GM12878 (cell line): ENCODE data around the gene FOSL1. TPM values are rescaled to one million over a fixed set of nuclear protein-coding genes. Genes with fewer than 3 reads are reported as not detected.

ENCODE experiments used
- ATAC-seq: fragments of 200-7000 bp; cut with Tn5 transposase; 3 replicates; pipeline ENCODE4 v1.9.1; 2020; ENCODE audit warnings: mild to moderate bottlenecking, moderate library complexity
- BruUV-seq: library from RNA; stranded (reverse); fragments of 400-500 nt; replicated peaks from 2 replicates; lab custom pipeline; 2021; lab: Mats Ljungman, UMichigan
- CTCF ChIA-PET: fragments of 300-600 bp; sonication (Branson Sonifier 250); formaldehyde crosslinking; extraction: SDS; loops from one replicate; lab custom pipeline; 2021; ENCODE audit warnings: inconsistent platforms; lab: Yijun Ruan, JAX
- POLR2A ChIA-PET: fragments of 350-600 bp; formaldehyde crosslinking; extraction: SDS; loops from one replicate; lab custom pipeline; 2021; ENCODE audit warnings: inconsistent platforms; lab: Charles Lee
- RAD21 ChIA-PET: fragments of 300-600 bp; sonication (Branson Sonifier 250); formaldehyde crosslinking; loops from one replicate; lab custom pipeline; 2023; ENCODE audit warnings: antibody characterized with exemption; ENCODE audit not compliant: unreplicated experiment; lab: Charles Lee
- SMC1A ChIA-PET: fragments of 300-600 bp; sonication (Branson Sonifier 250); formaldehyde crosslinking; loops from one replicate; lab custom pipeline; 2023; ENCODE audit not compliant: unreplicated experiment, uncharacterized antibody; lab: Charles Lee
- DNase-seq: peaks from one replicate; pipeline ENCODE4 v3.0.0-alpha.2; 2011; ENCODE audit warnings: low read depth, low spot score
- FAIRE-seq: peaks from 3 replicates; lab custom pipeline; 2011; peaks lifted over from hg19 to GRCh38; lab: Jason Lieb, UNC
- H2AFZ ChIP-seq: 2 replicates; pipeline ENCODE4 v1.6.0; 2011; ENCODE audit warnings: low read depth, low read length, control low read depth; ENCODE audit not compliant: control insufficient read depth
- H3K27ac ChIP-seq: 2 replicates; pipeline ENCODE4 v1.5.1; 2011; ENCODE audit warnings: control low read depth; ENCODE audit not compliant: control insufficient read depth, insufficient read depth
- H3K27me3 ChIP-seq, 2 experiments: replicated peaks in 1 of 2; 2 replicates each; pipeline versions ENCODE4 v1.6.0 to v1.6.1; 2011; ENCODE audit warnings: low read length in 1 of 2; ENCODE audit not compliant: control insufficient read depth in 2 of 2, insufficient read depth in 2 of 2
- H3K36me3 ChIP-seq, 2 experiments: 2 replicates each; pipeline ENCODE4 v1.5.1; 2011; ENCODE audit warnings: low read length in 1 of 2; ENCODE audit not compliant: control insufficient read depth in 2 of 2, insufficient read depth in 2 of 2
- H3K4me1 ChIP-seq: 2 replicates; pipeline ENCODE4 v1.6.1; 2011; ENCODE audit warnings: mild to moderate bottlenecking, low read length, moderate library complexity, mixed read lengths; ENCODE audit not compliant: control insufficient read depth, insufficient read depth
- H3K4me2 ChIP-seq: 2 replicates; pipeline ENCODE4 v1.6.0; 2011; ENCODE audit warnings: control low read depth; ENCODE audit not compliant: control insufficient read depth, insufficient read depth
- H3K4me3 ChIP-seq: fragments of 200-600 bp; sonication (generic); 2 replicates; pipeline ENCODE4 v1.5.1; 2016
- H3K79me2 ChIP-seq: 2 replicates; pipeline ENCODE4 v1.6.0; 2011; ENCODE audit warnings: low read length; ENCODE audit not compliant: control insufficient read depth, insufficient read depth
- H3K9ac ChIP-seq: 2 replicates; pipeline ENCODE4 v1.8.0; 2011; ENCODE audit warnings: low read length, control low read depth, mixed read lengths; ENCODE audit not compliant: control insufficient read depth, insufficient read depth
- H3K9me3 ChIP-seq: replicated peaks from 3 replicates; pipeline ENCODE4 v1.5.1; 2011; ENCODE audit warnings: mild to moderate bottlenecking, low read length; ENCODE audit not compliant: control insufficient read depth, insufficient read depth
- H4K20me1 ChIP-seq: 2 replicates; pipeline ENCODE4 v1.6.0; 2011; ENCODE audit not compliant: control insufficient read depth, insufficient read depth
- BMI1 ChIP-seq: fragments of 450-650 bp; IDR thresholded peaks from 2 replicates; pipeline ENCODE4 v1.6.1; 2016; ENCODE audit warnings: mild to moderate bottlenecking, moderate library complexity, borderline replicate concordance
- CHD2 ChIP-seq: IDR thresholded peaks from 2 replicates; pipeline ENCODE4 v1.6.1; 2011; ENCODE audit warnings: low read depth, low read length, improper control_type of control experiment, borderline replicate concordance
- NBN ChIP-seq: fragments of 450-650 bp; IDR thresholded peaks from 2 replicates; pipeline ENCODE4 v1.6.1; 2016
- POLR2A ChIP-seq: IDR thresholded peaks from 2 replicates; pipeline ENCODE4 v1.6.1; 2011; ENCODE audit warnings: low read depth, mild to moderate bottlenecking, low read length
- RAD21 ChIP-seq: IDR thresholded peaks from 2 replicates; pipeline ENCODE4 v1.6.1; 2011; ENCODE audit warnings: mild to moderate bottlenecking, low read depth, low read length, moderate library complexity; ENCODE audit not compliant: insufficient read depth
- ZNF687 ChIP-seq: fragments of 450-650 bp; IDR thresholded peaks from 2 replicates; pipeline ENCODE4 v1.6.1; 2017; ENCODE audit warnings: mild to moderate bottlenecking, moderate library complexity
- WGBS: methylation state at CpG from one replicate; pipeline ENCODE4 v1.1.6; 2016; ENCODE audit warnings: low lambda C conversion rate; ENCODE audit not compliant: insufficient replicate concordance, insufficient coverage; ENCODE audit errors: missing lambda C conversion rate; 5-methylcytosine and 5-hydroxymethylcytosine counted together
- in situ Hi-C: fragments of 300-500 bp; cut with MboI; formaldehyde crosslinking; loops from 9 replicates; pipeline ENCODE4 v1.14.3; 2018; ENCODE audit warnings: mixed read lengths
- intact Hi-C: fragments of 100-400 bp; cut with micrococcal nuclease; formaldehyde crosslinking; loops from one replicate; pipeline ENCODE4 v1.14.2; 2022; ENCODE audit not compliant: unreplicated experiment
- polyA plus RNA-seq, 11 experiments: library from polyadenylated mRNA; depleted of rRNA in 4 of 11; unstranded in 6 of 11; stranded (reverse) in 5 of 11; fragments of >200 nt; fragmentation: Nextera tagmentation in 4 of 11; fragmentation: Illumina TruSeq in 1 of 11; extraction: Ambion mirVana in 4 of 11; extraction: Trizol in 1 of 11; gene quantifications; 1 replicate in 1 of 11; 2 replicates in 10 of 11; pipeline versions ENCODE4 v1.2.1 to v1.2.3, GENCODE V29; 2011 to 2016; ENCODE audit warnings: inconsistent platforms in 2 of 11, missing spikeins in 2 of 11, low read depth in 1 of 11
- total RNA-seq, 4 experiments: library from RNA; depleted of rRNA in 3 of 4; stranded (reverse); fragments of >200 nt in 3 of 4; fragmentation: Illumina TruSeq in 1 of 4; extraction: Trizol in 1 of 4; gene quantifications; 2 replicates each; pipeline versions ENCODE4 v1.2.1 to v1.2.3, GENCODE V29; 2013 to 2021

Gene FOSL1
- total and polyA plus RNA-seq, 10 of the 15 experiments (the other 5 are each of a cell fraction or from before 2014, with no cell fraction given): 0.82 to 5.4 (median 2.1) TPM

- WGBS: 97% methylated on average over 21 of the region's 21 CpGs
These were observed 33.5 kb downstream of the FOSL1 start for GRCh38 chr11:65866509-65867283.

More at GRCh38 chr11:65866509-65867283, 33.5 kb downstream of the FOSL1 start:
- Histone ChIP-seq H2AFZ (no peak overlapping the region), H3K9me3 (no peaks in the 10 kb centered on the region), H3K4me3 (no peak overlapping the region), H3K36me3 (peaks cover 23 to 38% of the 10 kb centered on the region in 2 experiments), H3K4me1 (peaks cover 15% of the 10 kb centered on the region), H3K79me2 (peaks cover 10% of the 10 kb centered on the region), H4K20me1 (no peaks in the 10 kb centered on the region; the same call in 1 of the 2 replicates), H3K27me3 (no peaks in the 10 kb centered on the region), H3K4me2 (no peak overlapping the region), H3K27ac (no peak overlapping the region), H3K9ac (no peak overlapping the region)
- DNase-seq (no peak), FAIRE-seq (no peak), ATAC-seq (no peak)
- ChIA-PET RAD21 (no interaction called here), CTCF (interaction anchor here (0.8 to 1.6 kb wide), 2 partner anchors 18 to 23 kb away, joined by 3 read pairs; no protein-coding TSS in a partner anchor), POLR2A (no interaction called here), SMC1A (no interaction called here)
- in situ Hi-C loops (loop anchor here (25.0 kb wide), 1 partner anchor 1629 kb away; the partner anchor contains the start of genes DNAJC4, FKBP2, NUDT22 and PPP1R14B), intact Hi-C loops (no loop called here)
- BruUV-seq: no TSS peak
- TF ChIP-seq ZNF687: no peak
- TF ChIP-seq NBN: no peak
- peak; percentile 62 for TF ChIP-seq POLR2A
- TF ChIP-seq CHD2: no peak
- no peak for TF ChIP-seq RAD21
- no peak for TF ChIP-seq BMI1
- TF ChIP-seq, all 136 proteins: peak for 1
